Astrocyte (in vitro differentiated cells and primary cell): Measurements from ENCODE around the gene PBXIP1.

Experiments
- CTCF ChIP-seq: IDR thresholded peaks from 2 replicates; pipeline ENCODE4 v1.5.1; 2011; ENCODE audit warnings: low read depth, mild to moderate bottlenecking, inconsistent platforms, low read length, moderate library complexity; ENCODE audit not compliant: insufficient read depth
- EZH2 ChIP-seq: IDR thresholded peaks from 2 replicates; pipeline ENCODE4 v1.6.1; 2012; ENCODE audit warnings: mild to moderate bottlenecking, low read length, inconsistent platforms; ENCODE audit not compliant: insufficient read depth

GRCh38 chr1:154899041-154899440 is 56.9 kb downstream of the PBXIP1 start:
- TF ChIP-seq CTCF (no peak), EZH2 (no peak)
